ENCODE data around the gene SPATA24. TPM values are rescaled to one million over a fixed set of nuclear protein-coding genes. Genes with fewer than 3 reads are reported as not detected.

The SPATA24 gene
- total RNA-seq, 6 experiments from 2014 or later = 4.0 to 6.9 (median 5.2) TPM

- no peak overlapping the region for H3K27ac Mint-ChIP-seq
- peaks cover 23% of the 10 kb centered on the region for H3K4me1 Mint-ChIP-seq (ENCODE audit: low read depth)
- no peaks in the 10 kb centered on the region for H3K36me3 Mint-ChIP-seq (ENCODE audit: low read depth)
- no peak for DNase-seq
- TF ChIP-seq CTCF (IDR thresholded peaks at IDR 0.05) = no peak
- H3K9me3 Mint-ChIP-seq = no peaks in the 10 kb centered on the region
- H3K27me3 Mint-ChIP-seq (ENCODE audit: insufficient read depth) = peaks cover 5% of the 10 kb centered on the region
- H3K4me3 Mint-ChIP-seq = no peak overlapping the region
These were observed 4.3 kb downstream of the SPATA24 start for GRCh38 chr5:139399501-139400121.

- H3K4me1 Mint-ChIP-seq (ENCODE audit: low read depth) = peaks cover 10% of the 10 kb centered on the region
- no peak for DNase-seq
- no peak overlapping the region for H3K27ac Mint-ChIP-seq
- H3K27me3 Mint-ChIP-seq (ENCODE audit: insufficient read depth) = peaks cover 4% of the 10 kb centered on the region; the same call in 1 of the 2 replicates
- no peak for TF ChIP-seq CTCF (IDR thresholded peaks at IDR 0.05)
- H3K4me3 Mint-ChIP-seq = no peak overlapping the region
- H3K36me3 Mint-ChIP-seq (ENCODE audit: low read depth) = no peaks in the 10 kb centered on the region
- no peaks in the 10 kb centered on the region; the same call in 1 of the 2 replicates for H3K9me3 Mint-ChIP-seq
These were observed 6.0 kb downstream of the SPATA24 start for GRCh38 chr5:139397921-139398320.

GRCh38 chr5:139396691-139397090 lies 7.2 kb downstream of the SPATA24 start:
- Mint-ChIP-seq H3K27me3 (ENCODE audit: insufficient read depth) (peaks cover 5% of the 10 kb centered on the region), H3K9me3 (peaks cover 2% of the 10 kb centered on the region; the same call in 1 of the 2 replicates), H3K27ac (no peak overlapping the region), H3K4me3 (no peak overlapping the region), H3K4me1 (ENCODE audit: low read depth) (peaks cover 9% of the 10 kb centered on the region), H3K36me3 (ENCODE audit: low read depth) (peaks cover 3% of the 10 kb centered on the region)
- no peak for DNase-seq
- TF ChIP-seq CTCF (IDR thresholded peaks at IDR 0.05) = no peak

- no peak for DNase-seq
- peaks cover 16% of the 10 kb centered on the region for H3K4me1 Mint-ChIP-seq (ENCODE audit: low read depth)
- H3K9me3 Mint-ChIP-seq = peaks cover 5% of the 10 kb centered on the region; the same call in 1 of the 2 replicates
- no peak overlapping the region for H3K27ac Mint-ChIP-seq
- no peak overlapping the region for H3K4me3 Mint-ChIP-seq
- peak; percentile 28; the same call in 1 of the 2 replicates for TF ChIP-seq CTCF (IDR thresholded peaks at IDR 0.05)
- H3K27me3 Mint-ChIP-seq (ENCODE audit: insufficient read depth) = peaks cover 6% of the 10 kb centered on the region
- peaks cover 7% of the 10 kb centered on the region for H3K36me3 Mint-ChIP-seq (ENCODE audit: low read depth)
These were observed 7.8 kb downstream of the SPATA24 start for GRCh38 chr5:139395844-139396640.

GRCh38 chr5:139394654-139395566 lies 9.0 kb downstream of the SPATA24 start, which contains the start of gene PROB1:
Gene PROB1, minus strand, starts transcription at chr5:139395104. Its CDS starts 23 bp downstream, at chr5:139395081.
- peak within 1 kb of the TSS; percentile 24; the same call in 1 of the 2 replicates for H3K4me3 Mint-ChIP-seq
- H3K9me3 Mint-ChIP-seq = peaks cover 5% of the 10 kb centered on the region; the same call in 1 of the 2 replicates
- H3K27me3 Mint-ChIP-seq (ENCODE audit: insufficient read depth) = peaks cover 6% of the 10 kb centered on the region
- no peak within 1 kb of the TSS; the same call in 1 of the 2 replicates for H3K27ac Mint-ChIP-seq
- DNase-seq = no peak
- peaks cover 27% of the 10 kb centered on the region for H3K4me1 Mint-ChIP-seq (ENCODE audit: low read depth)
- peaks cover 7% of the 10 kb centered on the region for H3K36me3 Mint-ChIP-seq (ENCODE audit: low read depth)
- TF ChIP-seq CTCF (IDR thresholded peaks at IDR 0.05) = no peak
